Measurements from ENCODE around the gene HPSE. TPM values are rescaled to one million over a fixed set of nuclear protein-coding genes. Genes with fewer than 3 reads are reported as not detected.

HPSE gene
- total RNA-seq, 1 experiment from 2014 or later, result 5.1 TPM

DNA sequence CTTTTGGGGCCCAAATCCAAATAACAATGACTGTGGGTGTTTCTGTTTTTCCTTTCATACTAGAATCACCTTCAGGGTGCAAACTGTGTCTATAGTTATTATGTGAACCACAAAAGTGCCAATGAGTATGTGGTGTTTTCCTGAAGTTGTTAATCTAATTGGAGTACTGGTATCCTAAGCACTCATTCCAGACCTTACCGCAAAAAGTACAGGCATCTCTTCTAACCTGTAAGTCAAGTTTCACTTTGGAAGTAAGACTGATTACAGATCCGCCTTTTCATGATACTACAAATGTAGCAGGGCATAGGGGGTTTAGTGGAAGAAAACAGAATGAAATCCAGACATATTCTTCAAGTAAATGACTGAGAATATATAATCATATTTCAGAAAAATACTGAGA lies 66.2 kb downstream of the HPSE start:
- H3K9me3 Mint-ChIP-seq (ENCODE audit: low read depth, unreplicated experiment), result no peaks in the 10 kb centered on the region
- TF ChIP-seq, protein P1, sequence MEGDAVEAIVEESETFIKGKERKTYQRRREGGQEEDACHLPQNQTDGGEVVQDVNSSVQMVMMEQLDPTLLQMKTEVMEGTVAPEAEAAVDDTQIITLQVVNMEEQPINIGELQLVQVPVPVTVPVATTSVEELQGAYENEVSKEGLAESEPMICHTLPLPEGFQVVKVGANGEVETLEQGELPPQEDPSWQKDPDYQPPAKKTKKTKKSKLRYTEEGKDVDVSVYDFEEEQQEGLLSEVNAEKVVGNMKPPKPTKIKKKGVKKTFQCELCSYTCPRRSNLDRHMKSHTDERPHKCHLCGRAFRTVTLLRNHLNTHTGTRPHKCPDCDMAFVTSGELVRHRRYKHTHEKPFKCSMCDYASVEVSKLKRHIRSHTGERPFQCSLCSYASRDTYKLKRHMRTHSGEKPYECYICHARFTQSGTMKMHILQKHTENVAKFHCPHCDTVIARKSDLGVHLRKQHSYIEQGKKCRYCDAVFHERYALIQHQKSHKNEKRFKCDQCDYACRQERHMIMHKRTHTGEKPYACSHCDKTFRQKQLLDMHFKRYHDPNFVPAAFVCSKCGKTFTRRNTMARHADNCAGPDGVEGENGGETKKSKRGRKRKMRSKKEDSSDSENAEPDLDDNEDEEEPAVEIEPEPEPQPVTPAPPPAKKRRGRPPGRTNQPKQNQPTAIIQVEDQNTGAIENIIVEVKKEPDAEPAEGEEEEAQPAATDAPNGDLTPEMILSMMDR (IDR thresholded peaks at IDR 0.05; ENCODE audit: unreplicated experiment), result no peak
- H3K36me3 Mint-ChIP-seq (ENCODE audit: insufficient read depth, unreplicated experiment), result no peaks in the 10 kb centered on the region
- no peaks in the 10 kb centered on the region for H3K4me1 Mint-ChIP-seq (ENCODE audit: low read depth, unreplicated experiment)
- no peaks in the 10 kb centered on the region for H3K27me3 Mint-ChIP-seq (ENCODE audit: unreplicated experiment)
- no peak overlapping the region for H3K4me3 Mint-ChIP-seq (ENCODE audit: low read depth, unreplicated experiment)
- DNase-seq, result no peak
- intact Hi-C loops (cut with micrococcal nuclease; ENCODE audit: unreplicated experiment), result no loop called here
- BruUV-seq (replicated peaks), result no TSS peak
- H3K27ac Mint-ChIP-seq (ENCODE audit: unreplicated experiment), result no peak overlapping the region
- CTCF ChIA-PET, result no interaction called here

DNA sequence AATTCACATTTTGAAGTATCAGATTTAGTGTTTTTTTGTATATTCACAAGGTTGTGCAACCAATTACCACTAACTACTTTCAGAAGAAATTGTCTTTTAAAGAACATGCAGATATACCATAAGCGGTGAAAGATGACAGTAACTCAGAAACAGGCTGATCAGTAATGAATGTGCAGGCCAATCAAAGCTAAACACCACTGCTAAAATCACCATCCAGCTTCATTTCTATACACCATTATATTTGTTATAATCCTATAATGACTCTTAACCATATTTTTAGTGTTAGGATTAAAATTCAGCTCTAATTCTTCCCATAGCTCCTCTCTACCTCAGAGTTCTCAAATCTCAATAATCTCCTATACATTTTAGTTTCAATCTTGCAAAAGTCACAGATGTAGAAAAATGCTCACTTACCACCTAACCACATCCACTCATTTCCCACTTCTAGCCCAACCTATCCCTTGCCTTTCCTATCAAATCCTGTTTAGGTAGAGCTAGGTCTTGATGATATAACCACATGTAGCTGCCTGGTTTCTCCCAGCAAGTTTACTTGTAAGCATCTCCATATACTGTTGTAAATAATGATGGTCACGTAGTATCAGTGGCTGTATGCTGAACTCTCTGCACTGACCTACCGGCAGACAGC lies 66.7 kb downstream of the HPSE start:
- H3K9me3 Mint-ChIP-seq (ENCODE audit: low read depth, unreplicated experiment), result no peaks in the 10 kb centered on the region
- no peaks in the 10 kb centered on the region for H3K27me3 Mint-ChIP-seq (ENCODE audit: unreplicated experiment)
- no peaks in the 10 kb centered on the region for H3K36me3 Mint-ChIP-seq (ENCODE audit: insufficient read depth, unreplicated experiment)
- H3K4me3 Mint-ChIP-seq (ENCODE audit: low read depth, unreplicated experiment), result no peak overlapping the region
- H3K4me1 Mint-ChIP-seq (ENCODE audit: low read depth, unreplicated experiment), result no peaks in the 10 kb centered on the region
- H3K27ac Mint-ChIP-seq (ENCODE audit: unreplicated experiment), result no peak overlapping the region
- BruUV-seq (replicated peaks), result no TSS peak
- CTCF ChIA-PET, result no interaction called here
- TF ChIP-seq, protein P1 (IDR thresholded peaks at IDR 0.05; ENCODE audit: unreplicated experiment), result no peak
- intact Hi-C loops (cut with micrococcal nuclease; ENCODE audit: unreplicated experiment), result no loop called here
- DNase-seq, result no peak

DNA sequence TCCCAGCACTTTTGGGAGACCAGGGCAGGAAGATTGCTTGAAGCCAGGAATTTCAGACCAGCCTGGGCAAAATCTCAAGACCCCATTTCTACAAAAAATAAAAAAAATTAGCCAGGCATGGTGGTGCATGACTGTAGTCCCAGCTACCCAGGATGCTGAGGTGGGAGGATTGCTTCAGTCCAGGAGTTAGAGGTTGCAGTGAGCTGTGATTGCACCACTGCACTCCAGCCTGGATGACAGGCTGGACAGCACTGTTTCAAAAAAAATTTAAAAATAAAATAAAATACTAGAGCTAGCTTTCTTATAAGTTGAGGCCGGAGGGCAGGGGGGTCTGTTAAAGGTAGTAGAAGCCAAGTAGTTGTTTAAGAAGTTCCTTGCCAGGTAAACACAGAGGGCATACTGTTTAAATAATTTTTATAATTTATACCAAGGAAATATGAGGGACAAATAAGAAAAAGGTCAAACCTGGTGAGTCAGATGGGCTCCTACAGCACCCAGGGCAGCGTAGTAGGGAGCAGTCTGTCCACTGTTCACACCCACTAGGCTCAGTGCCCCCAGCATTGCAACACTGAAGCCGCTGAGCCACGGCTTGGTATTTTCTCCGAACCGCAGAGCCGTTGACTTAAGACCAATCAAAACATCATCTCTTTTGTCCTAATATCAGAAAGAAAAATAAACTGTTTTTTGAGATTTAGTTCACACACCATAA lies 67.4 kb downstream of the HPSE start:
- BruUV-seq (replicated peaks), result no TSS peak
- no peaks in the 10 kb centered on the region for H3K27me3 Mint-ChIP-seq (ENCODE audit: unreplicated experiment)
- H3K36me3 Mint-ChIP-seq (ENCODE audit: insufficient read depth, unreplicated experiment), result no peaks in the 10 kb centered on the region
- intact Hi-C loops (cut with micrococcal nuclease; ENCODE audit: unreplicated experiment), result no loop called here
- no peak for DNase-seq
- TF ChIP-seq, protein P1 (IDR thresholded peaks at IDR 0.05; ENCODE audit: unreplicated experiment), result no peak
- H3K4me3 Mint-ChIP-seq (ENCODE audit: low read depth, unreplicated experiment), result no peak overlapping the region
- CTCF ChIA-PET, result no interaction called here
- no peak overlapping the region for H3K27ac Mint-ChIP-seq (ENCODE audit: unreplicated experiment)
- H3K4me1 Mint-ChIP-seq (ENCODE audit: low read depth, unreplicated experiment), result no peaks in the 10 kb centered on the region
- H3K9me3 Mint-ChIP-seq (ENCODE audit: low read depth, unreplicated experiment), result no peaks in the 10 kb centered on the region

DNA sequence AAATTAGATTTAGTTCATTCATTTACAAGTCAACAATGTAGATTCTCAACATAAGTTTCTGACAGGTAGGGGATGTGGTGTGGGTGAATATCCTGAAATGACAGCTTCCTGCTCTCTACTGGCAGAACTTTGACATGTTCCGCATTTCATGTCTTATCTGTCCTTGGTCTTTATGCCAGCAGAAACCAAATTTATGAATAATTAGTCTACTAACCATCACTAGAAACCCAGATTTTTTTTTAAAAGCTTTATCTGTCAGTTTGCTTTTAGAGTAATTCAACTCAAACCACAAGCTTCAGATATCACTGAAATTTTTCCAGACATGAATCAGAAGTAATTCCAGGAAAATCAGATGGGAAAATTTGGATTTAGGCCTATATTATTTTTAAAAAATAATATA lies 68.0 kb downstream of the HPSE start:
- H3K27me3 Mint-ChIP-seq (ENCODE audit: unreplicated experiment), result no peaks in the 10 kb centered on the region
- no peaks in the 10 kb centered on the region for H3K4me1 Mint-ChIP-seq (ENCODE audit: low read depth, unreplicated experiment)

More for the DNA sequence above, 68.0 kb downstream of the HPSE start:
- H3K36me3 Mint-ChIP-seq (ENCODE audit: insufficient read depth, unreplicated experiment), result no peaks in the 10 kb centered on the region
- intact Hi-C loops (cut with micrococcal nuclease; ENCODE audit: unreplicated experiment), result no loop called here
- no peak overlapping the region for H3K27ac Mint-ChIP-seq (ENCODE audit: unreplicated experiment)
- no peaks in the 10 kb centered on the region for H3K9me3 Mint-ChIP-seq (ENCODE audit: low read depth, unreplicated experiment)
- BruUV-seq (replicated peaks), result no TSS peak
- CTCF ChIA-PET, result no interaction called here
- no peak overlapping the region for H3K4me3 Mint-ChIP-seq (ENCODE audit: low read depth, unreplicated experiment)
- TF ChIP-seq, protein P1 (IDR thresholded peaks at IDR 0.05; ENCODE audit: unreplicated experiment), result no peak
- no peak for DNase-seq
